Smooth muscle cell (in vitro differentiated cells): ENCODE measurements around the gene CEP20. TPM values are rescaled to one million over a fixed set of nuclear protein-coding genes. Genes with fewer than 3 reads are reported as not detected.
A peak's percentile ranks its signal among the peaks of the same experiment; 100 is the strongest.

Experiments
- DNase-seq: peaks from one replicate; lab custom pipeline; 2025; ENCODE audit not compliant: unreplicated experiment; lab: John Stamatoyannopoulos, UW
- H2AFZ ChIP-seq: fragments of 200-600 bp; sonication (generic); 2 replicates; pipeline ENCODE4 v1.6.0; 2016; ENCODE audit warnings: antibody characterized with exemption, low read depth, mild to moderate bottlenecking
- H3F3A ChIP-seq: fragments of 200-600 bp; sonication (generic); 2 replicates; pipeline ENCODE4 v1.6.0; 2017; ENCODE audit warnings: antibody characterized with exemption, low read depth
- H3K27ac ChIP-seq: fragments of 200-600 bp; sonication (generic); 2 replicates; pipeline ENCODE4 v1.5.1; 2016; ENCODE audit warnings: low read depth, mild to moderate bottlenecking
- H3K27me3 ChIP-seq: fragments of 200-600 bp; sonication (generic); 2 replicates; pipeline ENCODE4 v1.6.1; 2016; ENCODE audit warnings: low read depth, mild to moderate bottlenecking
- H3K36me3 ChIP-seq: fragments of 200-600 bp; sonication (generic); 2 replicates; pipeline ENCODE4 v1.5.1; 2016; ENCODE audit warnings: low read depth
- H3K4me1 ChIP-seq: fragments of 200-600 bp; sonication (generic); 2 replicates; pipeline ENCODE4 v1.5.1; 2016; ENCODE audit warnings: low read depth
- H3K4me2 ChIP-seq: fragments of 200-600 bp; sonication (generic); 2 replicates; pipeline ENCODE4 v1.6.0; 2016; ENCODE audit warnings: mild to moderate bottlenecking
- H3K4me3 ChIP-seq: fragments of 200-600 bp; sonication (generic); 2 replicates; pipeline ENCODE4 v1.5.1; 2016; ENCODE audit warnings: mild to moderate bottlenecking
- H3K79me2 ChIP-seq: fragments of 200-600 bp; sonication (generic); 2 replicates; pipeline ENCODE4 v1.6.0; 2016; ENCODE audit warnings: low read depth, mild to moderate bottlenecking
- H3K9ac ChIP-seq: fragments of 200-600 bp; sonication (generic); 2 replicates; pipeline ENCODE4 v1.6.0; 2016; ENCODE audit warnings: low read depth
- H3K9me3 ChIP-seq: fragments of 200-600 bp; sonication (generic); replicated peaks from 2 replicates; pipeline ENCODE4 v1.5.1; 2016; ENCODE audit warnings: low read depth
- H4K20me1 ChIP-seq: fragments of 200-600 bp; sonication (generic); 2 replicates; pipeline ENCODE4 v1.6.0; 2016; ENCODE audit warnings: low read depth
- CTCF ChIP-seq: fragments of 200-600 bp; sonication (generic); IDR thresholded peaks from 2 replicates; pipeline ENCODE4 v1.5.1; 2017; ENCODE audit warnings: borderline replicate concordance, mild to moderate bottlenecking, antibody characterized with exemption; ENCODE audit not compliant: insufficient read depth, poor library complexity, severe bottlenecking
- WGBS: methylation state at CpG from one replicate; pipeline ENCODE4 v1.1.7; 2016; ENCODE audit warnings: low lambda C conversion rate; 5-methylcytosine and 5-hydroxymethylcytosine counted together
- polyA plus RNA-seq: library from polyadenylated mRNA; unstranded; fragments of >200 nt; fragmentation: Nextera tagmentation; extraction: Ambion mirVana; gene quantifications from 2 replicates; pipeline ENCODE4 v1.2.1, GENCODE V29; 2016
- total RNA-seq: library from RNA; depleted of rRNA; stranded (reverse); fragments of >200 nt; gene quantifications from 2 replicates; pipeline ENCODE4 v1.2.3, GENCODE V29; 2014

Gene CEP20
- total and polyA plus RNA-seq, 2 experiments from 2014 or later, result 29.0 to 38.4 TPM

GRCh38 chr16:15880434-15881308, 7.7 kb downstream of the CEP20 start:
- no peak for TF ChIP-seq CTCF
- Histone ChIP-seq H3K36me3 (no peaks in the 10 kb centered on the region), H3K27ac (no peak overlapping the region), H3K9me3 (no peaks in the 10 kb centered on the region), H2AFZ (no peak overlapping the region), H3K4me2 (no peak overlapping the region), H4K20me1 (peaks cover 18% of the 10 kb centered on the region), H3K79me2 (peaks cover 39% of the 10 kb centered on the region), H3K4me3 (no peak overlapping the region), H3K27me3 (no peaks in the 10 kb centered on the region), H3F3A (no peaks in the 10 kb centered on the region), H3K4me1 (no peaks in the 10 kb centered on the region), H3K9ac (no peak overlapping the region)
- DNase-seq, result no peak
- WGBS, result 89% methylated on average over 5 of the region's 5 CpGs

- no peak overlapping the region for H3K9ac ChIP-seq
- DNase-seq, result no peak
- no peaks in the 10 kb centered on the region for H3K4me1 ChIP-seq
- H3F3A ChIP-seq, result no peaks in the 10 kb centered on the region
- 100% methylated on average over 2 of the region's 2 CpGs for WGBS
- H3K27ac ChIP-seq, result peak overlapping the region; percentile 37
- H3K4me2 ChIP-seq, result no peak overlapping the region
- TF ChIP-seq CTCF, result no peak
- H2AFZ ChIP-seq, result no peak overlapping the region
- H3K36me3 ChIP-seq, result no peaks in the 10 kb centered on the region
- peaks cover 22% of the 10 kb centered on the region for H4K20me1 ChIP-seq
- H3K4me3 ChIP-seq, result no peak overlapping the region
- peaks cover 26% of the 10 kb centered on the region for H3K79me2 ChIP-seq
- no peaks in the 10 kb centered on the region for H3K9me3 ChIP-seq
- no peaks in the 10 kb centered on the region for H3K27me3 ChIP-seq
These were observed 9.1 kb downstream of the CEP20 start for GRCh38 chr16:15879255-15879811.

GRCh38 chr16:15876503-15876902, 11.9 kb downstream of the CEP20 start:
- H3K79me2 ChIP-seq, result peaks cover 6% of the 10 kb centered on the region
- no peaks in the 10 kb centered on the region for H3K36me3 ChIP-seq
- H3K27ac ChIP-seq, result no peak overlapping the region
- peaks cover 22% of the 10 kb centered on the region for H4K20me1 ChIP-seq
- no peaks in the 10 kb centered on the region for H3K9me3 ChIP-seq
- H3K27me3 ChIP-seq, result no peaks in the 10 kb centered on the region
- no peak for TF ChIP-seq CTCF
- H3K4me1 ChIP-seq, result no peaks in the 10 kb centered on the region
- no peak for DNase-seq
- no peaks in the 10 kb centered on the region for H3F3A ChIP-seq
- no peak overlapping the region for H3K4me3 ChIP-seq
- H3K4me2 ChIP-seq, result no peak overlapping the region
- H2AFZ ChIP-seq, result no peak overlapping the region
- WGBS, result 94% methylated on average over 5 of the region's 5 CpGs
- H3K9ac ChIP-seq, result no peak overlapping the region
